ENCODE measurements around the gene ANKIB1.
"Not testable (repeated sequence)": the region's sequence is repeated elsewhere in the genome, so short reads cannot be mapped to it uniquely, and the experiment has no call there.

ANKIB1 gene

GRCh38 chr7:92410162-92410561 is 164.4 kb downstream of the ANKIB1 start:
- not testable (repeated sequence) for DNase-seq

DNA sequence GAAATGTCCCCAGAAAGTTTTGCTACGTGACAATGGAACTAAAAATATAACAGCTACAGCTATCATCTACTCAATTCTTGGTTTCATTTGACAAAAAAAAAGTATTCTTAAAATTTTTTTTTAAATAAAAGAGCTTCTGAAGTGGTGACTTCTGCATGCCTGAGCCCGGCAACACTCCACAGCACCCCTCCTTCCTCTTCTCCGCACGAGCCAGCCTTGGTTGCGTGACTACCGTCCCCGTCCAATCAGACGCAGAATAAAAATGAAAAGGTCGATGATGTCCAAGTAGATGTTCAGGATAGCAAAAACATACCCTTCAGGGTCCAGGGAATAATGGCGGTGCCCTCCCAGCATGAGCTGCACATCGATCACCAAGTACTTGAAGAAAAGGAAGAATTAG is 167.0 kb downstream of the ANKIB1 start:
- DNase-seq = no peak

DNA sequence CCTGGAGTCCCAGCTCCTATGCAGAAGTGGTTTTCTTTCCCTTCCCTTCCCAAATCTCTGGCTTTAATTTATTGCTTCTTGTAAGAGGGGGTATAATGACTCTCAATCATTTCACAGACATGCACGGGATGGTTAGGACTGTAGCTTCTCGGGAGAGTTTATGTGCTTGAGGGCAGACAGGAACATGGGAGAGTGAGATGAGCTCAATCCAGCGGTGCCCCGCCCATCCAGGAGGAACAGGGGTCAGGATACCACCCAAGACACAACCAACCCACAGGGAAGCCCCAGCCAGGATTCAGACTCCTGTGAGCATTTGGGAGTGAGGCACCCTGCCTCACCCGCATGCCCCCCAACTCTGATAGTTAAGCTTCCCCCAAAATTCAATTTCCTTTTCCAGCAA is 167.8 kb downstream of the ANKIB1 start:
- DNase-seq = no peak

GRCh38 chr7:92415225-92415624 is 169.5 kb downstream of the ANKIB1 start:
- DNase-seq = no peak

- no peak for DNase-seq
Measured at GRCh38 chr7:92417913-92418312, 172.1 kb downstream of the ANKIB1 start.

- no peak for DNase-seq
Measured at GRCh38 chr7:92421676-92422435, 176.1 kb downstream of the ANKIB1 start.

DNA sequence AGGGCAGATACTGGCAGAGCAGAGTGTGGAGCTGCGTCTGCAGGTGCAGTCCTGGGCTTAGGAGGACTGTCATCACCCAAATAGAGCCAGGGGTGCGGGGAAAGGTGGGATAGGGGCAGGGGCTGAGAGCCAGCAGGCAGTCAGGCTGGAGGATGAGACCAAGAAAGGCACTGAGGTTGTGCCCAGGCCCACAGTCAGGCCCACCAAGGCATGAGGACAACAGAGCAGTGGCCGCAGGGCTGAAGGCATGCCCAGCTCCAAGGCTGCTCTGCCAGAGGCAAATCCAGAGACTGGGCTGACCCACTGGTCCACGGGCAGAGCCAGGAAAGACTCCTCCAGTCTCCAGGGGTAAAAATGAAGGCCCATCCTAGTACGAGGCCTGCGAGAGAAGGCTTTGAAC is 177.2 kb downstream of the ANKIB1 start:
- no peak for DNase-seq

- DNase-seq = no peak
Measured at GRCh38 chr7:92423710-92424131, 177.9 kb downstream of the ANKIB1 start.

- DNase-seq = no peak
Measured at GRCh38 chr7:92425311-92425947, 179.7 kb downstream of the ANKIB1 start.

GRCh38 chr7:92427193-92427592 is 181.4 kb downstream of the ANKIB1 start:
- no peak for DNase-seq

- DNase-seq = no peak
Measured at GRCh38 chr7:92432299-92432946, 186.6 kb downstream of the ANKIB1 start.

- DNase-seq = no peak
Measured at GRCh38 chr7:92433019-92433418, 187.2 kb downstream of the ANKIB1 start.

DNA sequence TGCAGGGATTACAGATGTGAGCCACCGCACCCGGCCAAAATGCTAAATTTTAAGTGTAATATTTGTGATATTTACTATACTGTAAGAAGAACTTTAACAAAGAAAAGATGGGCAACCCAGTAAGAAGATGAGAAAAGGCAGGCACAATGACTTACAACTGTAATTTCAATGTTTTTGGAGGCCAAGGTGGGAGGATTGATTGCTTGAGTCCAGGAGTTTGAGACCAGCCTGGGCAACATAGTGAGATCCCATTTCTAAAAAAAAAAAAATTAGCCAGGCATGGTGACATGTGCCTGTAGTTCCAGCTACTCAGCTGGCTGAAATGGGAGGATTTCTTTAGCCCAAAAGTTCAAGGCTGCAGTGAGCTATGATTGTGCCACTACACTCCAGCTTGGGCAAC is 189.8 kb downstream of the ANKIB1 start:
- no peak for DNase-seq

GRCh38 chr7:92436612-92437445 is 191.1 kb downstream of the ANKIB1 start:
- DNase-seq = no peak

GRCh38 chr7:92437956-92438491 is 192.2 kb downstream of the ANKIB1 start:
- no peak for DNase-seq

GRCh38 chr7:92442720-92443119 is 196.9 kb downstream of the ANKIB1 start:
- DNase-seq = not testable (repeated sequence)

- DNase-seq = no peak
Measured at GRCh38 chr7:92446869-92447344, 201.1 kb downstream of the ANKIB1 start.

DNA sequence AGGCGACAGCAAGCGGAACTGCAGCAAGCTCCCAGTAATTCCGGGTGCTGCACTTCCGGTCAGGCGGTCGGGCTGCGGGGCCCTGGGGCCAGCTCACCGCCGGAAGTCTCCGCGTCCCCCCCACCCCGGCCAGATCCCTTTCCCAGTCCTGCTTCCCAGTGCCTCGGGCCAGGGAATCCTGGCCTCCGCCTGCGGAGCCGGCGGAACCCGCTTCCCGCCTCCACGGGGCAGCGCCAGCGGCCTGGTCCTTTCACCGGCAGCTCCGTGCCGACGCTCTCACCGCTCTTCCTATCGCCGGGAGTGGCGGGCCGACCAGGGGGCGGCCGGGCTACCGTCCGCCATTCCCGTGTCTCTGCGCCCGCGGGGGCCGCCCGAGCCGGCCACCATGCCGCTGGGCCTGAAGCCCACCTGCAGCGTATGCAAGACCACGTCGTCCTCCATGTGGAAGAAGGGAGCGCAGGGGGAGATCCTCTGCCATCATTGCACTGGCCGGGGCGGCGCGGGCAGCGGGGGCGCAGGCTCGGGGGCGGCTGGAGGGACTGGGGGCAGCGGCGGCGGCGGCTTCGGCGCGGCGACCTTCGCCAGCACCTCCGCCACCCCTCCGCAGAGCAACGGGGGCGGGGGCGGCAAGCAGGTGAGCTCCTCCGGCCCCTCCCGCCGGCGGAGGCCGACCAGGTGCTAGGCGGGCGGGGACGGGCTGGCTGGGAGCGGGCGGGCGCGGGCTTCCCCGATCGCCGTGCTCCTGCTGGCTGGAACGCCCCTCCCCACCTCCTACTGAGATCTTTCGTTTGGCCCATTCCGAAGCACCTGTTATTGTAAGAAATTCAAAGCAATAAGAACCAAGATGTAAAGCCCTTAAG is 201.8 kb downstream of the ANKIB1 start, which contains the start of gene GATAD1:
Gene GATAD1 (plus strand): TSS at position 138 of the 860 bp plus-strand sequence. CDS start 248 bp downstream, at position 386.
- peak; percentile 97 for DNase-seq

- DNase-seq = peak; percentile 67
Measured at GRCh38 chr7:92448205-92448747, 202.5 kb downstream of the ANKIB1 start.

Data from islet precursor cell (in vitro differentiated cells).